Gastroesophageal sphincter (tissue), 3 donors: ENCODE measurements around the gene NCLN.
"Not testable (repeated sequence)": the region's sequence is repeated elsewhere in the genome, so short reads cannot be mapped to it uniquely, and the experiment has no call there.

Source experiments
- CTCF ChIP-seq, 4 experiments: fragments of 200-600 bp in 2 of 4; fragments of 450-650 bp in 2 of 4; sonication (generic) in 1 of 4; IDR thresholded peaks; one replicate each; pipeline ENCODE4 v1.5.1; 2017 to 2019; ENCODE audit warnings: antibody characterized with exemption in 4 of 4, mild to moderate bottlenecking in 2 of 4, moderate library complexity in 2 of 4
- EP300 ChIP-seq: sonication (generic); formaldehyde crosslinking; IDR thresholded peaks from one replicate; pipeline ENCODE4 v1.6.1; 2017; ENCODE audit warnings: antibody characterized with exemption, mild to moderate bottlenecking
- POLR2A ChIP-seq, 2 donors: fragments of 450-650 bp; IDR thresholded peaks; one replicate each; pipeline ENCODE4 v1.6.1; 2017; ENCODE audit warnings: antibody characterized with exemption in 2 of 2, mild to moderate bottlenecking in 2 of 2, moderate library complexity in 1 of 2
- POLR2AphosphoS5 ChIP-seq: sonication (generic); formaldehyde crosslinking; IDR thresholded peaks from one replicate; pipeline ENCODE4 v1.6.1; 2017; ENCODE audit warnings: antibody characterized with exemption

GRCh38 chr19:3235604-3236003, 49.9 kb downstream of the NCLN start:
- not testable (repeated sequence) for TF ChIP-seq CTCF (IDR thresholded peaks at IDR 0.05); POLR2AphosphoS5; POLR2A (IDR thresholded peaks at IDR 0.05); EP300
